Endothelial cell of umbilical vein (primary cell): ENCODE results near the gene TMEM97.

Source experiments
- CTCF ChIP-seq, 2 donors: IDR thresholded peaks; 1 replicate in 1 of 2; 2 replicates in 1 of 2; pipeline ENCODE4 v1.5.1; 2011; ENCODE audit warnings: low read length in 2 of 2, mild to moderate bottlenecking in 2 of 2, moderate library complexity in 2 of 2, control low read depth in 1 of 2, inconsistent platforms in 1 of 2, low read depth in 1 of 2; ENCODE audit not compliant: insufficient read depth in 1 of 2; ENCODE audit errors: extremely low read depth in 1 of 2
- EZH2 ChIP-seq: IDR thresholded peaks from 2 replicates; pipeline ENCODE4 v1.6.1; 2012; ENCODE audit warnings: borderline replicate concordance, low read depth, mild to moderate bottlenecking, moderate library complexity, low read length, inconsistent platforms; ENCODE audit not compliant: severe bottlenecking
- GATA2 ChIP-seq: IDR thresholded peaks from 2 replicates; pipeline ENCODE4 v1.7.0; 2011; ENCODE audit warnings: low read depth, mild to moderate bottlenecking, moderate library complexity, mixed read lengths, low read length; ENCODE audit not compliant: insufficient read length, insufficient read depth
- JUN ChIP-seq: IDR thresholded peaks from 2 replicates; pipeline ENCODE4 v1.6.1; 2011; ENCODE audit warnings: borderline replicate concordance, low read depth; ENCODE audit not compliant: insufficient read length, insufficient read depth
- POLR2AphosphoS5 ChIP-seq: IDR thresholded peaks from 2 replicates; pipeline ENCODE4 v1.6.1; 2012; ENCODE audit warnings: low read depth, mild to moderate bottlenecking, control low read depth, low read length, moderate library complexity; ENCODE audit not compliant: insufficient read depth

- TF ChIP-seq CTCF (IDR thresholded peaks at IDR 0.05; ENCODE audit: extremely low read depth in 1 of 2, insufficient read depth in 1 of 2, low read depth in 1 of 2, low read length in 2 of 2) (no peak), JUN (no peak), POLR2AphosphoS5 (peak; percentile 40), EZH2 (no peak), GATA2 (peak; percentile 23)
These were observed 51.2 kb downstream of the TMEM97 start, which contains the start of gene VTN for GRCh38 chr17:28370035-28370743.
